Transverse colon (tissue), 4 donors: ENCODE measurements around the gene ACAD11. TPM values are rescaled to one million over a fixed set of nuclear protein-coding genes. Genes with fewer than 3 reads are reported as not detected.

Experiments used
- DNase-seq: peaks from one replicate; pipeline ENCODE4 v3.0.0-alpha.2; 2019
- H3K27ac ChIP-seq, 4 donors: fragments of 200-600 bp; sonication (generic); 2 replicates each; pipeline ENCODE4 v1.5.1; 2016 to 2018; ENCODE audit warnings: inconsistent platforms in 4 of 4
- H3K27me3 ChIP-seq: fragments of 200-600 bp; sonication (generic); 2 replicates; pipeline ENCODE4 v1.5.1; 2017; ENCODE audit warnings: inconsistent platforms
- H3K36me3 ChIP-seq, 4 donors: fragments of 200-600 bp; sonication (generic); 2 replicates each; pipeline ENCODE4 v1.5.1; 2017 to 2019; ENCODE audit warnings: inconsistent platforms in 4 of 4
- H3K4me1 ChIP-seq, 4 donors: fragments of 200-600 bp; sonication (generic); 2 replicates each; pipeline ENCODE4 v1.5.1; 2017 to 2020; ENCODE audit warnings: inconsistent platforms in 4 of 4
- H3K4me3 ChIP-seq, 4 donors: fragments of 200-600 bp; sonication (generic); 1 replicate in 1 of 4; 2 replicates in 3 of 4; pipeline versions ENCODE4 v1.5.1 to v1.6.1; 2017 to 2019; ENCODE audit warnings: inconsistent platforms in 4 of 4
- H3K9me3 ChIP-seq, 2 donors: fragments of 200-600 bp; sonication (generic); 2 replicates each; pipeline ENCODE4 v1.5.1; 2017 to 2019; ENCODE audit warnings: inconsistent platforms in 2 of 2
- EP300 ChIP-seq: sonication (generic); formaldehyde crosslinking; IDR thresholded peaks from one replicate; pipeline ENCODE4 v1.6.1; 2017; ENCODE audit warnings: antibody characterized with exemption, low read depth
- POLR2A ChIP-seq: fragments of 450-650 bp; IDR thresholded peaks from one replicate; pipeline ENCODE4 v1.6.1; 2016; ENCODE audit warnings: antibody characterized with exemption, mild to moderate bottlenecking, moderate library complexity
- POLR2AphosphoS5 ChIP-seq, 3 donors: sonication (generic); formaldehyde crosslinking; IDR thresholded peaks; one replicate each; pipeline ENCODE4 v1.6.1; 2016; ENCODE audit warnings: antibody characterized with exemption in 3 of 3
- WGBS, 2 donors: methylation state at CpG; one replicate each; pipeline ENCODE4 v1.1.5; 2018; ENCODE audit warnings: low coverage in 1 of 2; 5-methylcytosine and 5-hydroxymethylcytosine counted together
- in situ Hi-C, 4 donors: fragments of 200-750 bp; cut with MboI; loops; one replicate each; pipeline versions ENCODE4 v1.15.0 to v1.15.1; 2017; ENCODE audit warnings: low sequenced_read_pairs in 3 of 4, low pct_ligation_motif_present in 1 of 4, low pct_unique_long_range_greater_than_20kb in 1 of 4
- intact Hi-C: fragments of 100-400 bp; cut with DNase I; formaldehyde crosslinking; loops from one replicate; pipeline ENCODE4 v1.15.1; 2023; ENCODE audit warnings: low total_unique reads
- total RNA-seq, 4 donors: library from RNA; depleted of rRNA; stranded (reverse); fragments of >200 nt; gene quantifications; one replicate each; pipeline ENCODE4 v1.1.0, GENCODE V29; 2016
- TF ChIP-seq, protein P1 (sequence below), 5 experiments: fragments of 200-600 bp in 3 of 5; fragments of 450-650 bp in 2 of 5; sonication (generic) in 3 of 5; IDR thresholded peaks; 1 replicate in 2 of 5; 2 replicates in 3 of 5; pipeline ENCODE4 v1.5.1; 2016 to 2017; ENCODE audit warnings: antibody characterized with exemption in 5 of 5, inconsistent platforms in 3 of 5, mild to moderate bottlenecking in 2 of 5, moderate library complexity in 1 of 5

Gene ACAD11
- total RNA-seq, 4 donors from 2014 or later, result 10.2 to 56.7 (median 20.9) TPM

DNA sequence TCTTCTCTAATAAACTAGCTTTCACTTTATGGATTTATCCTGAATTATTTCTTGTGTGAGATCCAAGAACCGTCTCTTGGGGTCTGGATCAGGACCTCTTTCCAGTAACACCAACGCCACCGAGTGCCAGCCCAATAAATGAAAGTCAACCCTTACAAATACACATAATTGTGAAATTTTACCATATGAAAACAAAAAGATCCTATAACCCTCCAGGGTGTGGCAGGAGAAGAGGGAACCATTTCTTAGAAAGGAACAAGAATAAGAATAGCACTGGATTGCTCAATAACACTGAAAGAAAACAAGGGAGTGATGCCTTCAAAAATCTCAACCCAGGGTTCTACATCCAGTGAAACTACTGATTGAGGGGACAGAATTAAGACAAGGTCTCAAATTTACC lies 114.1 kb downstream of the ACAD11 start:
- DNase-seq, result no peak
- Histone ChIP-seq H3K27ac (no peak overlapping the region), H3K36me3 (peaks cover 0 to 7% (median 2%) of the 10 kb centered on the region in 4 donors), H3K4me1 (peaks cover 0 to 15% (median 0%) of the 10 kb centered on the region in 4 donors), H3K27me3 (no peaks in the 10 kb centered on the region), H3K9me3 (no peaks in the 10 kb centered on the region), H3K4me3 (no peak overlapping the region)
- in situ Hi-C loops, result loop anchor here in 1 of 4 donors (10.0 kb wide), 1 partner anchor 99 kb away; no protein-coding TSS in a partner anchor
- intact Hi-C loops, result no loop called here
- 81 to 85% methylated on average over 3 of the region's 3 CpGs for WGBS, 2 donors
- no peak for TF ChIP-seq POLR2A
- TF ChIP-seq POLR2AphosphoS5 (IDR thresholded peaks at IDR 0.05), result no peak
- TF ChIP-seq, protein P1, sequence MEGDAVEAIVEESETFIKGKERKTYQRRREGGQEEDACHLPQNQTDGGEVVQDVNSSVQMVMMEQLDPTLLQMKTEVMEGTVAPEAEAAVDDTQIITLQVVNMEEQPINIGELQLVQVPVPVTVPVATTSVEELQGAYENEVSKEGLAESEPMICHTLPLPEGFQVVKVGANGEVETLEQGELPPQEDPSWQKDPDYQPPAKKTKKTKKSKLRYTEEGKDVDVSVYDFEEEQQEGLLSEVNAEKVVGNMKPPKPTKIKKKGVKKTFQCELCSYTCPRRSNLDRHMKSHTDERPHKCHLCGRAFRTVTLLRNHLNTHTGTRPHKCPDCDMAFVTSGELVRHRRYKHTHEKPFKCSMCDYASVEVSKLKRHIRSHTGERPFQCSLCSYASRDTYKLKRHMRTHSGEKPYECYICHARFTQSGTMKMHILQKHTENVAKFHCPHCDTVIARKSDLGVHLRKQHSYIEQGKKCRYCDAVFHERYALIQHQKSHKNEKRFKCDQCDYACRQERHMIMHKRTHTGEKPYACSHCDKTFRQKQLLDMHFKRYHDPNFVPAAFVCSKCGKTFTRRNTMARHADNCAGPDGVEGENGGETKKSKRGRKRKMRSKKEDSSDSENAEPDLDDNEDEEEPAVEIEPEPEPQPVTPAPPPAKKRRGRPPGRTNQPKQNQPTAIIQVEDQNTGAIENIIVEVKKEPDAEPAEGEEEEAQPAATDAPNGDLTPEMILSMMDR (IDR thresholded peaks at IDR 0.05), result no peak
- TF ChIP-seq EP300, result no peak

DNA sequence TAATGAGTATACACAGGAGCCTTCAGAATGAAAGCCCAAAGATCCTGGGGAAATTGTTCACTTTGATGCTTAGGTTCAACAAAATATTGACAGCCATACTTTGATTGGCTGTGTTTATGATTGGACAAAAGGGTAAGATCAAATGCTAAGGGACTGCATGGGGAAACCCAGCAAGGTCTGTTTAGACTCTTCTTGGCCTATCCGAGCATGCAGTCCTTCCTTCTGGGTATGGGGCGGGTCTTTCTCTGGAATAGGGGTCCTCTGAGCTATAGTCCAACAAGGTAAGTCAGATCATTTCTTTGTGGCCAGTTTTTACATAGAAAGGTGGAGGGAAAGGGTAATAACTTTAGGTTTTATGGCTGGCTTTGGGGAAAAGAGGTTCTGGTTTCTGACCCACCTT lies 115.5 kb downstream of the ACAD11 start:
- WGBS, 2 donors, result 94% methylated on average over 2 of the region's 2 CpGs

DNA sequence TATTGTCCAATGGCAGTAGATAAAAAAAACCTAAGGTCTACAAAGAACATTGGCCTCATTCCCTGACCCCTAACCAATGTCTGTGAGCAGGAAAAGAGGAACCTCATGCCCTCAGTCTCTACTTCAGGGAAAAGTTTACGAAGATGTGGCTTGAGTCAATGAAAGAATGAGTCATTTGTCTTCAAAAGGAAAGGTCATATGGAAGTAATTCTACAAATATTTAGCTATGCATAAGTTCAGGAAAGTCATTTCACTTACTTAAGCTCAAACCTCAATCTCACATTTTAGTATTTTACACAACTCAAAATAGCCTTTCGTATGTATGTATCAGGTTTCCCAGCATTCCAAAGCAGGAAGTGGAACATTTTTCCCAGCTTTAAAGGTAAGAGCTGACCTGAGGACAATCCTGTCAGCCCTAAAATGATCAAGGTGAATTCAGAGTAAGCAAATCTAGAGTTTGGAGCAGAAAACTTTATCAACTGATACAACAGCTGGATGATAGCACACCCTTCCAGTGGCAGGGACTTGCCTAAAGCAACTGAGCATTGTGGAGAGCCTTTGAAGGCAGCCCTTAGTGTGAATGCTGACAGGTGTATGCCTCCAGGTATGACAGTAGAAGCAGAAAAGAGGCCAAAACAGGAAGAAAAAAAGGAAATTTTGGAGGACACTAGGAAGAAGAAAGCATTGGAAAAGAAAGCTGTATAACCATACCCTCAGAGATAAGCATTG lies 116.4 kb downstream of the ACAD11 start:
- DNase-seq, result no peak

More for the DNA sequence above, 115.5 kb downstream of the ACAD11 start:
- Histone ChIP-seq H3K4me3 (no peak overlapping the region), H3K27ac (no peak overlapping the region), H3K27me3 (no peaks in the 10 kb centered on the region), H3K4me1 (peaks cover 0 to 9% (median 0%) of the 10 kb centered on the region in 4 donors), H3K36me3 (peaks cover 0 to 17% (median 4%) of the 10 kb centered on the region in 4 donors), H3K9me3 (no peaks in the 10 kb centered on the region)
- intact Hi-C loops, result loop anchor here (1.0 kb wide), 1 partner anchor 14 kb away; no protein-coding TSS in a partner anchor
- TF ChIP-seq, protein P1 (IDR thresholded peaks at IDR 0.05), result no peak
- no peak for TF ChIP-seq POLR2AphosphoS5 (IDR thresholded peaks at IDR 0.05)
- no peak for TF ChIP-seq POLR2A
- no peak for TF ChIP-seq EP300
- DNase-seq, result no peak
- in situ Hi-C loops, result loop anchor here in 1 of 4 donors (10.0 kb wide), 1 partner anchor 101 kb away; no protein-coding TSS in a partner anchor

DNA sequence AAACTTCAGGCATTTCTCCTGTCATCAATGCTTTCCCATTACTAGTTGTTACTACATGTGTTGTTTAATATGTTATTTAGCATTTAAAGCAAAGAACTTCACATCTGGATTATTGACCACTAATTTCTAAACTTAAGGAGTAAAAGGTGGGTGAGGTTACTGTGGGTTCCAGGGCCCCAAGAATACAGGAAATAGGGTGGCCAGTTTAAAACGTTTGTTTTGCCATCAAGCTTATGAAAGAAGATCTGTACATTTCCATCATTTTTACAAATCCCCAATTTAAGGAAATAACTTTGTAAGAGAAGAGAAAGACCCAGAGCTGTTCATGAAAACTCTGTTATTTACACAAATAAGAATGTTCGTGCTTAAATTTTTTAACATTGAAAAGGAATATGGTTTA lies 117.0 kb downstream of the ACAD11 start:
- TF ChIP-seq POLR2A (no peak), EP300 (no peak), POLR2AphosphoS5 (IDR thresholded peaks at IDR 0.05) (no peak)
- TF ChIP-seq, protein P1 (IDR thresholded peaks at IDR 0.05), result no peak
- no peak overlapping the region for H3K27ac ChIP-seq

More for the DNA sequence above, 116.4 kb downstream of the ACAD11 start:
- Histone ChIP-seq H3K4me1 (peaks cover 0 to 9% (median 0%) of the 10 kb centered on the region in 4 donors), H3K36me3 (peaks cover 0 to 27% (median 6%) of the 10 kb centered on the region in 4 donors), H3K27me3 (no peaks in the 10 kb centered on the region), H3K4me3 (no peak overlapping the region), H3K9me3 (no peaks in the 10 kb centered on the region), H3K27ac (peak overlapping the region in 1 of 4 donors; percentile 4)
- 27 to 44% methylated on average over 2 of the region's 2 CpGs for WGBS, 2 donors
- in situ Hi-C loops (loop anchor here in 1 of 4 donors (10.0 kb wide), 1 partner anchor 102 kb away; no protein-coding TSS in a partner anchor), intact Hi-C loops (no loop called here)
- no peak for TF ChIP-seq POLR2A
- TF ChIP-seq EP300, result no peak
- TF ChIP-seq, protein P1 (IDR thresholded peaks at IDR 0.05), result no peak
- no peak for TF ChIP-seq POLR2AphosphoS5 (IDR thresholded peaks at IDR 0.05)

More for the DNA sequence above, 117.0 kb downstream of the ACAD11 start:
- H3K4me1 ChIP-seq, result peaks cover 0 to 9% (median 0%) of the 10 kb centered on the region in 4 donors
- no peaks in the 10 kb centered on the region for H3K27me3 ChIP-seq
- 63 to 100% methylated on average over 1 to 2 of the region's 2 CpGs for WGBS, 2 donors
- intact Hi-C loops (no loop called here), in situ Hi-C loops (loop anchor here in 1 of 4 donors (10.0 kb wide), 1 partner anchor 102 kb away; no protein-coding TSS in a partner anchor)
- H3K9me3 ChIP-seq, result no peaks in the 10 kb centered on the region
- no peak overlapping the region for H3K4me3 ChIP-seq
- peaks cover 0 to 33% (median 8%) of the 10 kb centered on the region in 4 donors for H3K36me3 ChIP-seq
- no peak for DNase-seq
